ENCODE measurements around the gene KCNQ1.

The KCNQ1 gene

DNA sequence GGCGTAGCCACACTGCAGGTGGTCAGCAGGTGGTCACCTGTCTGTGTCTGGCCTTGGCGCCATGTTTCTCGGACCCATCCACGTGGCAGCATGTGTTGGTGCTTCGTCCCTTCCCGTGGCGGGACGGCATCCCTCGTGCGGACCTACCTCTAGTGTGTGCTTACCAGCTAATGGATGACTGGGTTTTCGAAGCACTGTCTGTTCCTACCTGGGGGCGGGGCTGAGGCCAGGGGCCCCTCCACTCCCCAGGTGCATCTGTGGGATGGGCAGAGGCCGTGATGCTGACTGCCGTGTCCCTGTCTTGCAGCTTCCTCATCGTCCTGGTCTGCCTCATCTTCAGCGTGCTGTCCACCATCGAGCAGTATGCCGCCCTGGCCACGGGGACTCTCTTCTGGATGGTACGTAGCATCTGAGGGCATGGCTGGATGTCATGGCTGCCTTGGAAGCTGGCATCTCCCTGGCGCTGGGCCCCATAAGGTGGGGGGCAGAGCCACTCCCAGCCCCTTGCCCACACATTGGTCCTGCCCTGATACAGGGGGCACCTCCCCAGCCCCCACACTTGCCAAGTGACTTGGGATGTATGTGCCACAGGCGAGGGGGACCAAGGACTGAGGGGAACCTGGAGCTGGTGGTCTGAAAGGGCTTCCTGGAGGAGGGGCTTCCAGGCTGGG is 82.9 kb downstream of the KCNQ1 start:
- DNase-seq: no peak

DNA sequence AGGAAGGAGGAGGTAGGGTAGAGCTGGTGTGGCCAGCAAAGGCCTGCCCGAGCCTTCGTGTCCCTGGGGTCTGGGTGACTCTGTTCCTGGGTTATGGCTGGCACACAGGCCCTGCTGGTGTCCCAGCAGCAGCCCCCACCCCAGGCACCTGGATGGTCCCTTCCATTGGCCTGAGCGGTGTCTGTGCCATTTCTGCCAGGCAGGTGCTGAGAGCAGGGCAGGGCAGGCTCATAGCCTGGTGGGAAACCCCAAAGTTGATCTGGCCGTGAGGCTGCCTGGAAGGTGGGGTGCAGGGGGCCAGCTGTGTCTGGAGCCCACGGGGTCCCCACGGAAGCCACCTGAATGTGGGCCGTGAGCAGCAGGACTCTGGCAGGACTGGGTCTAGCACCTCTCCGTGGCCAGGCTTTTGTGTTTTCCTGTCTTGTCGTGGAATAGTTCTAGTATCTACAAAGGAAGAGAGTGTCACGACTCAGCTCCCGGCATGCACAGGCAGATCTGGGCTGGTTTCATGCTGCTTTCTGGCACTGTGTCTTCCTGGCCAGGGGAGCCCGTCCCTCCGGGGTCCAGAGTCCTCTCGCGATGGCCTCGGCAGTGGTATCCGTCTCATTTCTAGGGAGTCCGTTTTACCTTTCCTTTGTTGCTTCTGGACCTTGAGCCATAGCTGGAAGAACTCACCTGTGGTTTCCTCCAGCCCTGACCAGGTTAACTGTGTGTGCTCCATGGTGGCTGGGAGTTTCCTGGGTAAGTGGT is 83.7 kb downstream of the KCNQ1 start:
- no peak for DNase-seq

DNA sequence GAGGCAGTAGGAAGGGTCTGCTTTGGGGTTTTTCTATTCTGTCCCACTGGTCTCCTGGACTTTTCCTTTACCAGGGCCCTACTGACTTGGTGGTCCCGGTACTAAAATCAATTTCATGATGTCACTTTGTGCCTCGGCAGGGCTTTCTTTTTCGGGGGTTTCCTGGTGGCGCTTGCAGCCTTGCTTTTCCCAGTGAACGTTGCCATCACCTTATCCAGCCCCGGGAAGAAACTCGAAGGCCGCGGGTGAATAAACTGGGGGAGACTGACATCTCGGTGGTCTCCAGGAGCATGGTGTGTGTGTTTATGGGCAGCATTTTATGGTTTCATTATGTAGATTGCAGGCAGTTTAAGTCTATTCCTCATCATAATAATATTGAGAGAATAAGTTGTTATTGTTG is 84.4 kb downstream of the KCNQ1 start:
- DNase-seq: no peak

DNA sequence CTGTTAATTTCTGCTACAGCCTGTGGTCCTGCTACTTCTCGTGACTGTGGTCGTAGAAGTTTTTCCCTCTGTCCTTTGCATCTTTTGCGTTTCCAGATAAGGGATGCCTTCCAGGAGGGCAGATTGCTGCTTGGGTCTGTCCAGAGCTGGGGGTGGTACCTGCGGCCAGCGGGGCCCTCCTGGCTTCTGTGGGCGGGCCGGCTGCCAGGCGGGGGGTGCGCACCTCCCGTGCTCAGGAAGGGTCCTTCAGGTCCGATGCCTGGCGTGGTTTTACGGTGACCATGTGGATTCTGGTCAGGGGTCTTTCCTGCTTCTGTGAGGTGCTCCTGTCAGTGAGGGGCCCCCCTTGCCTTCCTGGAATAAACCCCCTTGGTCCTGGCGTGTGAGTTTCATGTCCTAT is 84.8 kb downstream of the KCNQ1 start:
- DNase-seq: no peak

DNA sequence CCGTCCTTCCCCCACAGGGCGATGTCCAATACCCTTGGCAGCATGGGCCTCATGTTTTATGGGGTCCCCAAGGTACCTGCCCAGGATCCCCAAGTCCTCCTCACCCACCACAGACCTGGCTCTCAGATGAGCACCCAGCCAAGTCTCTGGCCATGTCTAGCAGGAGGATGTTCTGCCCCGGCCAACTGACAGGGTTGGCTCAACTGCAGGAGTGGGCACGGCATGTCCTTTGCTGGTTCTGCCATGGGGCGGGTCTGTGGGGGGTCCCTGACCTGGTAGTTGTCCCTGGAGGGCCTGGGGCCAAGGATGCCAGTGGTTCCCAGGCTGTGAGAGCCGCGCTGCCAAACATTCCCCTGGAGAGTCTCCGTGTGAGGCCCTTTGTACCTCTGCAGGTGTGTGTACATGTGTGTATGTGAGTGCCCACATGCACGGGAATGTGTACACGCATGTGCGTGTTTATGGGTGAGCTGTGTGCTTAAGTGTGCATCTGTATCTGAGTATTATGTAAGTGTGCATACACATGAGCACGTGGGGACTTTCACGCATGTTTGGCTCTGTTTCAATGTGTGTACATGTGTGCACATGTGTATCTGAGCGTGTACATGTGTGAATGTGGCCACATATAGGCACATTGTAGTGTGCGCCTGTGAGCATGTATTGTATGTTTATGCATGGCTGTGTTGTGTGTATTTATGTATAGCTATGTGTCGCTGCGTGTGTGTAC is 85.5 kb downstream of the KCNQ1 start:
- DNase-seq: no peak

DNA sequence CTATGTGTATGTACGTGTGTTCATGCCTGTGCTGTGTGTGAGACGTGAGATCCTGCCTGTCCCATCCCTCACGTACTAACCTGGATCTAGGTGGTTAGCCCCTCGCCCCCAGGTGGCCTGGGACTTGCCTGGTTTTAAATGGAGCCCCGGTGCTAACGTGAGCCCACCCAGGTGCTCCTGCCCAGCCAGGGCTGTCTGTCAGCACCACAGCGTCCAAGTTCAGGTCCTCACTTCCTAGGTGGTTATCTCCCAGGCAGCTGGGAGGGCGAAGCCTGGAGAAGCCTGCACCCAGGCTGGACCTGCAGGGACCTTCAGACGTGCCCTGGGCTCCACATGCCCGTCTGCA is 86.0 kb downstream of the KCNQ1 start:
- no peak for DNase-seq

DNA sequence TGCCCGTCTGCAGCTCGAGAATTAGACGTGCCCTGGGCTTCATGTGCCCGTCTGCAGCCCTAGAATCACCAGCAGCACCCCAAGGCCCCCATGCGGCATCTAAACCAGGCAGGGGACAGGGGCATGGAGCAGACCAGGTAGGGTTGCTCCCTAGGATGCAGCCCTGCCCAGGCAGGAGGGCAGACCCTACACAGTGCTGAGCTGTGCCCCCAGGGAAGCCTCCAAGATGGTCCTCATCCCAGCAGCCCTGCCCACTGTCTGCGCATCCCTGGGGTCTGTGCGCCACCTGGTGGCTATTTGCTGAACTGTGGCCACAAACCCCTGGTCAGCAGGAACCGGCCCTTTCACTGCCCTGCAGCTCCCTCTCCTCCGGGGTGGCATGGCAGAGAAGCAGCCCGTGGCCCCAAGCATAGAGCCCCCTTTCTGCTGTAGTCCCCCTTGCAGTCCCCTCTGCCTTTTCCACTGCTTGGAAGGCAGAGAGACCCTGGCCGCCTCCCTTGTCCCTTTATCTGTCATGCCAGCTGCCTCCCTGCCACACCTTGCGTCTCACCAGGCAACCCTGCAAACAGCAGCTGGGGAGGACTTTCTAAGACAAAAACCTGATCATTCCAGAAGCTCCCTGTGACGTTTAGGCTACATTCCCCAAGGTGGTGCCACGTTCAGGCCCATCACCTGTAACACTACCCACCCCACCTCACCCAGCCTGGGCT is 86.6 kb downstream of the KCNQ1 start:
- DNase-seq: peak; percentile 69

DNA sequence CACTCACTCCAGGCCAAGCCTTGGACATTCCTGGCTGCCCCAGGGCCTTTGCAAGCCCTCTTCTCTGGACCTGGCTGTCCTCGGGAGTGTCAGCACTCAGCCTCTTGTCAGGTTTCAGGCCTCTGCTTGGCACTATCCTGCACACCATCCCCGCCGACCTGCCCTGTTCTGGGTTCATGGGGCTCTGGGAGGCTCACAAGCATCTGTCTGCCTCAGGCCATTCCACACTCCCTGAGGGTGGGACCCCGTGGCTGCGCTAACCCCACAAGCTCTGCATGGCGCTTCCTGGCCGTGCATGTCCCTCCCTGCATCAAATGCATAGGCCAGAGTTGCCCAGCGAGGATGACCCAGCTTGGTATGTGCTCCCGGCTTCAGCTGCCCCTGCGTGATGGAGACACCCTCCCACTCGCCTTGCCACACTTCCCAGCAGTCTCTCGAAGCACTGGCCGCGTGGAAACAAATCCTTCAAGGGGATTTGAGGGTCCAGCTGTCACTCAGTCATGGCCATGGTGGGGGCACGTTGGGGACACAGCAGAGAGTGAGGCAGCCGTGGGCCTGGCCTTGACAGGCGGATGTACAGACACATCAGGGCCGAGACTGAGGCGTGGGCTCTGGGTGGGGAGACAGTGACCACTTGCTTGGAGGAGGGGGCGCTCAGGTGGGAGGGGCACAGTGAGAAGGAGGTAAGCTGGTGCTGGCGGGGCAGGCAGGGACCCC is 87.3 kb downstream of the KCNQ1 start:
- DNase-seq: no peak

DNA sequence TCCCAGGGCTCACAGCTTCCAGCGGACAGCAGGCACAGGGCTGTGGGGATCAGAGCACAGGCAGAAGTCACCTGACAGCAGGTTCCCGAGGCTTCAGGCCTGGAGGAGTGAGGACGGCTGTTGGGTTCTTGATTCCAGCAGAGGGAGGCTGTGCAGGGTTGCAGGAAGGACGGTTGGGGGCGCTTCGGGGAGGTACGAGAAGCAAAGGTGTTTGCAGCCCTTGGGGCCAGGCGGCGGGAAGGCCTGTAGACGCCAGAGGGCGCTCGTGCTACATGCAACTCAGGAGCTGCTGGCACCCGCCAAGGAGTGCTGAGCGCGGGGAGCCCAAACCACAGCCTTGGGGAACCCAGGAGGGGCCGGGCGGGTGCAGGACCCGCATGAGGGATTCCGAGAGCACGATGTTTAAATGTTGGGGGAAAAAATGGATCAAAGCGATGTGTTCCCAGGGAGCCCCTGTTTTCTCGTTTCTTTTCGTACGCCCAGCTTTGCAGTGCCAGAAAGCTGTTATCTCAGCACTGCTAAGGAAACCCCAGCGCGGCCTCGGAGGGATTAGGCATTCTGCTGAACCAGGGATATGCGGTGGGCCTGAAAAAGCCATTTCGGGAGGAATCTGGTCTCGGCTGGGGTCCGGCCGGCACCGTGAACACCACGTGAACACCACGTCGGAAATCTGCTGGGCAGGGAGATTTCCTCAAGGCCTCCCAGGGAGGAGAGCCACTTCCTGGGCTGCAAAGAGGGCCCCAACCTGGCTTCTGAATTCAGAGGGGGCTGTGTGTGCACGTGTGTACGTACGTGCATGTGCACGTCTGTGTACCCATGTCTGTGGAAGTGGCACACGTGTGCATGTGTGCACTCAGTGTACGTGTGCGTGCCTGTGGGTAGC is 88.1 kb downstream of the KCNQ1 start:
- peak; percentile 92 for DNase-seq

DNA sequence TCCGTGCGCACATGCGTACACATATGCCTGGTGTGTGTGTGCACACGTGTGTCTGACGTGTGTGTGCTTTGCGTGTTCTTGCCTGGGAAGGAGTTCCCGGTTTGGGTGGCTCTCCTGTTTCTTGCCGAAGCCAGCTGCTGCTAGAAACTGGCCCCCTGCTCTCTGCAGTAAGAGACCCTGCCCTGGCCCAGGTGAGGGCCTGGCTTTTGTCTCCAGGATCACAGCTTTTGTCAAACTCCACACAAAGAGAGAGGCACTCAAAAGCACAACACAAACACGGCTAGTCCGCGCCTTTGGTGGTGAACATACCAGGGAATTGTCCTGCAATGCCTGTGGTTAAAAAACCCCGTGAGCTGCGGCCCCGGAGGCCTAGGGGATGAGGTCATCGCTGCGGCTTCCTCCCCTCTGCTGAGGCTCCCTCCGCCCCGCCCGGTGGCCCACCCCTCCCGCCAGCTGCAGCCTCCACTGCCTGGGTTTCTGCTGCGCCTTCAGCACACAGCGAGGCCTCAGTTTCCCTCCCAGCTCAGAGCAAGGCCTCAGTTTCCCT is 88.9 kb downstream of the KCNQ1 start:
- DNase-seq: no peak

DNA sequence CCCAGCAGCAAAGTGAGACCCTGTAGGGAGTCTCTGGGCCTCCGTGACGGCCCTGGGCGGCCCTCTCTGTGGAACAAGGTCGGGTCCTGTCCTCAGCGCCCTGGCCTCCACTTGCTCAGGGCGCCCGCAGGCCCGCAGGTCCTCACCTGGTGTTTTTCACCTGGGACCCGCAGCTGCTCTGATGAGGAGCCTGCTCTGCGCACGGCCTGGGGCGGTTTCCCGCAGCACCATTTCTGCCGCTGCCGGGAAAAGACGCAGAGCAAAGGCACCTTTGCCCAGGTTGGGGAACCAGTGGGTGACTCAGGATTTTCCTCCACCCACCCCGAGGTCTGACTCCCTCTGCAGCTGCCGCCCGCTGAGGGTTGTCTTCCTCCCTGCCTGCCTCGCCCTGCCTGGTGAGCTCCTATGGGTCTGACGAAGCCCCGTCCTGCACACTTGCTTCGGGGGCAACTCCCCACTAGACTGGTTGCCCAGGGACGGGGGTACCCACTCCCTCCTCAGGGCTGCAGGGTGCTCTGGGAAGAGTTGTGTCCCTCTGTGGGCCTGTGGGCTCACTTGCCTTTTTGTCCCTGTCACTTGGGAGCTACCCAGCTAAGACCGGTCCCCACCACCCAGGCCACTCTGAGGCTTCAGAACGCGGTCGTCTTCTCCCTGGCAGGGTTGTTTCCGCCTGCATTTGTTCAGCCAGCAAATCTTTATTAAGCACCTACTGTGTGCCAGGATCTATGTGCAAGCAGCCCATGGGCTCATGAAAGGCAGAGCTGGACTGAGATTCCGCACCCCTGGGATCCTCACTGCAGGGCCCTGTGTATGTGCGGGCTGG is 89.5 kb downstream of the KCNQ1 start:
- DNase-seq: no peak

DNA sequence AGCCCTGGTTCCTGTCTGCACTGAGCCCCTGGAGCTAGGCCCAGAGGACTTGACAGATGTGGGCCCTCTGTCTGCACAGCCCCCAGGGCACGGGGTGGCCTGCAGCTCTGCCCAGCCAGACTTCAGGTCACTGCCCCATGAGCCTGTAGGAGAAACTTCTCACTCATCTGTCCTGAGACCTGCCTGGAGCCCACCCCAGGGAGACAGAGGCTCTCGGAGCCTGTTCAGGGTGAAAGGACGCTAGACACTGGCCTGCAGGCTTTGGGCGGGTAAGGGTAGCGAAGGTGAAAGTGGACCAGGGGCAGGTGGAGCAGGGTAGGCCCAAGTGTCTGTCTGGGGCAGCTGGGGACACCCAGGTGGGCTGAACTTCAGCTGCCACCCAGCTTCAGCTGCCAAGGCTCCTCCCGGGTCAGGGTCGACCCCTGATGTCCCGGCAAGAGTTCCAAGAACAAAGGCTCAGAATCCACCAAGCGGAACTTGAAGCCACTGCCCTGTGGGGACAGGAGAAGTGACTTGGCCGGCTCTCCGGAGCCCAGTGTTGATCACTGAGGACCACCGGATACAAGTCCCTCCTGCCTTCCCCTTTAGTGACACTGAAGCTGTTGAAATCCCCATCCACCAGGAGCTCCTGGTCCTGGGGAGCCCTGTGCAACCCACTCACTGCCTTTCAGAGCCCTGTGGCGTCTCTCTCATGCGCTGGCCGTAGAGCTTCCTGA is 90.3 kb downstream of the KCNQ1 start:
- no peak for DNase-seq

DNA sequence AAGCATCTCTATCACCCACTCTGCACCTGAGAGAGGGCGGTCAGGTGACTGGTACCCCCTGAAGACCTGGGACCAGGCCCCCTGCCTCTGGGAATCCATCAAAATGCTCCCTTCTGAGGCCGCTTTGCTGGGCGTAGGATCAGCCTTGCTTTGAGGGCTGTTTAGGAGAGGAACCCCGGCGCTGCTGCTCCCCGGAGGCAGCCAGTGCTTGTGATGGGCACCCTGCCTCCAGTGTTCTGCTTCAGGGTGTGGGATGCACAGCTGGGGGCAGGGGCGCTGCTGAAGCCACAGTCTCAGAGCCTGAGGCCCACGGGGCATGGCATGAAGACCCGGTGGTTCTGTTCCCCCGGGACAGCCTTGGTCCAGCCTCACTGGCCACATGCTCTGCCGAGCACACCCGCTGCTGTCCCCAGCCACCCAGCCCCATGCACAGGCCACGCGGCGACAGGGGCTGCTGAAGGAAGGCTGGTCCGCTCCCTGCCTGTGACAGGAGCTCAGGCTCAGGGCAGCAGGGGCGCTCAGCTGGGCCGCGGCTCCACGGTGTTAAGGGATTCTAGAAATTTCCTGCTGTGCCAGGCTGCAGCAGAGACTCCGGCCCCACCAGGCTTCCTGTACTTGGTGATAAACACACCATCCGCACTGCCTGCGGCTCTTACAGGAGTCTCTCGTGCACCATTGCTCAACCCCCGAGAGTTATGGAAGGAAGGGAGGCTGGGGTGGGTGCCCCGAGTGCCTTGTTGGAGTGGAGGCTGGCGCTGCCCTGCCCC is 91.0 kb downstream of the KCNQ1 start:
- no peak for DNase-seq

DNA sequence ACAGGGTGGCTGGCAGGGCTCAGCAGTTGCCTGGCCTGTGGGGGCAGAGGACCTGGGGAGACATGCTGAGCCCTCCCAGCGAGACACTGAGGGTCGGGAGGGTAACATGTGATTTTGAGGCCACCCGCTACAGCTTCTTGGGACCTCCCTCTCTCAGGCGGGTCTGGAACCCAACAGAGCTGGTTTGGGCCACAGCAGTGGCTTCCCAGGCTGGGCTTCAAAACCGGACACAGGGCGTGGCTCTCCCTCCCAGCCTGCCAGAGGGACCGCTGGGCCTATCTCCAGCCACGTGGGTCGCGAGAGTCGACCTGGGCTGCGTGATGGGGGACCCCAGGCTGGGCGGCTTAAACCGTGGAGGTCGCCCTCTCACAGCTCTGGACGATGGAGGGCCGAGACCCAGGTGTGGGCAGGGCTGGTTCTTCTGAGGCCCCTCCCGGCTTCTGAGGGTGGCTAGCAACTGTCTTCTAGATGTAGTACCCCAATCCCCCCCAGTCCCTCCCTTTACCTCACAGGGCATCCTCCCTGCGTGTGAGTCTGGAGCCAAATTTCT is 91.7 kb downstream of the KCNQ1 start:
- no peak for DNase-seq

DNA sequence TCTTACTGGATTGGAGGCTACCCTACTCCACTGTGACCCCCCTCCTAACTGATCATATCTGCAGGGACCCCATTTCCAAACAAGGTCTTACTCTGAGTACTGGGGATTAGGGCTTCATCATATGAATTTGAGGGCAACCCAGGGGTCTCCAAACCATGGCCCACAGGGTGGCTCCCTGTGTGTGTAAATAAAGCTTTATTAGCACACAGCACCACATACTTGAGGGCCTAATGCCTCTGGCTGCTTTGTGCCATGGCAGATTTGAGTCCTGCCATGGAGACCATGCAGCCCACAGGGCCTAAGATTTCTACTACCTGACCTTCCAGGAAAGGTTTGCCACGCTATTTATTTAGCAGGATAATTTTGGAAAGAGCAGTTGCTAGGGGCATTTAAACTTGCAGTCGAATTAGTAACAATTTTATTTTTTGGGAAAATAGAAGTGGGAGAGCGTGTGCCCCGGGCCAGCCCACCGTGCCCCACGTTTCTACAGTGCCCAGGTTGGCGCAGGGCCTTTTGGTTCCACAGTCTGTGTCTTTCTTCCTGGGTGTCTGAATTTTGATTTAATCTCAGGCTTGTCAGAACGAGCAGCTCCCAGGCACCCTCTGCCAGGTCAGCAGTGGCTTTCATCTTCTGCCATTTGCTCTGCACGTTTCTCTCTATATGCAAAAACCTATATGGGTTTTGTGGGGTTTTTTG is 92.3 kb downstream of the KCNQ1 start:
- no peak for DNase-seq

DNA sequence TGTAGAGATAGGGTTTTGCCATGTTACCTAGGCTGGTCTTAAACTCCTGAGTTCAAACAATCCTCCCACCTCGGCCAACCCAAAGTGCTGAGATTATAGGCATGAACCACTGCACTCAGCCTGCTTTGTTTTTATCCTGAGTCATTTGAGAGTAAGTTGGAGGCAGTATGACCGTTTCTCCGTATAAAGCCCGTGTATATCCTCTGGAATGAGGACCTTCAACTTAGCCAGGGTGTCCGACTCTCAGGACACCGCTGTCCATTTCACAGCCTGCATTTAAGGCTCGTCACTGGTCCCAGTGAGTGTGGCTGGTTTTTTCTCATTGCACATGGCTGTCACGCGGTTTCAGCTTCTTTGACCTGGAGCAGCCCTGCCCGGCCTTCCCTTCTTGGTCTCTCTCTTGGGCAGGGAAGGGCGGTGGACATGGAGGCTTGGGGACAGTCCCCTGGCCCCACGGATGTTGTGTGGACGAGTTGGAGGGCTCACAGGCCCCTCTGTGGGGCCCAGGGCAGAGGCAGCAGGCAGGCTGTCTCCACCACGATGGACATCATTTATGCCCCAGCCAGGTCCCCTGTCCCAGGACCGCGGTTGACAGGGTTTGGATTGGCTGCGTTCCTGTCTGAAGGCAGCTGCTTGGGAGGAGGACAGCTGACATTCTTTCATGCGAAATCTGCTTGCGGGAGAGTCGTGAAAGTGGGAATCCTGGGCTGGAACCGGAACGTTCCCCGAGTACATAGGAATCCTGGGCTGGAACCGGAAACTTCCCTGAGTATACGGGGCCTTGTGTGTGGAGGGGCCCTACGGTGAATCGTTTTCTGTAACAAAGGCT is 93.3 kb downstream of the KCNQ1 start:
- DNase-seq: no peak

DNA sequence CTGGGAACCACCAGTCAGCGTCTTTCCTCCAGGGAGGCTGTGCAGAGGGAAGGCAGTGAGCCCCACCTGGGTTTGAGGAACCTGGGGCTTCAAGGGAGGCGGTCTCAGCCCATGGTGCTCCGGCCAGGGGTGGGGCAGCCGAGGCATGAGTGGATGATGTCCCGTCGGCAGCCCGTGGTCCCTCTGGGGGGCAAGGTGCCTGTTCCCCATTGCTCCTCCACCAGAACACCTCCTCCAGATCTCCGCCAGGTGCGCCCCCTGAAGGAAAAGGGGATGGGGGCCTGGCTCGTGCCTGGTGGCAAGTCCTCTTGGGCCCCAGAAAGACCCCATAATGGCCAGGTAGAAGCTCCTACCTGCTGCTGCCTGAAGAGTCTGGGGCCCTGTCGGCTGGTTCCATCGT is 94.1 kb downstream of the KCNQ1 start:
- DNase-seq: no peak

Data from activated naive CD4-positive, alpha-beta T cell treated with Interleukin-2 at 50 U/mL for 16 hours (primary cell).